Measurements from ENCODE around the gene TOP1. TPM values are rescaled to one million over a fixed set of nuclear protein-coding genes. Genes with fewer than 3 reads are reported as not detected.
A peak's percentile ranks its signal among the peaks of the same experiment; 100 is the strongest.

TOP1 gene
- total RNA-seq, 1 experiment from 2014 or later: 125 TPM

- no peaks in the 10 kb centered on the region for H3K36me3 ChIP-seq (ENCODE audit: insufficient read depth, low read length, poor library complexity, severe bottlenecking)
- H3K27ac ChIP-seq (ENCODE audit: low read depth, low read length, poor library complexity, severe bottlenecking): peak overlapping the region; percentile 88
- H3K4me1 ChIP-seq (ENCODE audit: insufficient read depth, low read length, poor library complexity, severe bottlenecking): peaks cover 50% of the 10 kb centered on the region
- ChIA-PET CTCF (interaction anchor here (1.1 kb wide), 1 partner anchor 15 kb away, joined by 4 read pairs; no protein-coding TSS in a partner anchor), POLR2A (ENCODE audit: low non-redundant PET) (no interaction called here)
- peaks cover 11% of the 10 kb centered on the region for H3K9me3 ChIP-seq (ENCODE audit: low read depth, low read length, poor library complexity, severe bottlenecking)
- H3K4me3 ChIP-seq (ENCODE audit: low read depth, low read length, poor library complexity, severe bottlenecking): no peak overlapping the region
- no peaks in the 10 kb centered on the region for H3K27me3 ChIP-seq (replicated peaks; ENCODE audit: insufficient read depth, low read depth, low read length, poor library complexity)
- no TSS peak for BruUV-seq (replicated peaks)
- DNase-seq (ENCODE audit: low spot score): peak; percentile 96
- intact Hi-C loops (cut with micrococcal nuclease; ENCODE audit: unreplicated experiment): no loop called here
- no peak for TF ChIP-seq CTCF (conservative IDR thresholded peaks at IDR 0.05; ENCODE audit: low read depth, low read length)
- no peak for TF ChIP-seq EZH2 (IDR thresholded peaks at IDR 0.05; ENCODE audit: borderline replicate concordance, low read depth, low read length, poor library complexity, severe bottlenecking)
These were observed 23.3 kb upstream of the TOP1 start for GRCh38 chr20:41005361-41005729.

DNA sequence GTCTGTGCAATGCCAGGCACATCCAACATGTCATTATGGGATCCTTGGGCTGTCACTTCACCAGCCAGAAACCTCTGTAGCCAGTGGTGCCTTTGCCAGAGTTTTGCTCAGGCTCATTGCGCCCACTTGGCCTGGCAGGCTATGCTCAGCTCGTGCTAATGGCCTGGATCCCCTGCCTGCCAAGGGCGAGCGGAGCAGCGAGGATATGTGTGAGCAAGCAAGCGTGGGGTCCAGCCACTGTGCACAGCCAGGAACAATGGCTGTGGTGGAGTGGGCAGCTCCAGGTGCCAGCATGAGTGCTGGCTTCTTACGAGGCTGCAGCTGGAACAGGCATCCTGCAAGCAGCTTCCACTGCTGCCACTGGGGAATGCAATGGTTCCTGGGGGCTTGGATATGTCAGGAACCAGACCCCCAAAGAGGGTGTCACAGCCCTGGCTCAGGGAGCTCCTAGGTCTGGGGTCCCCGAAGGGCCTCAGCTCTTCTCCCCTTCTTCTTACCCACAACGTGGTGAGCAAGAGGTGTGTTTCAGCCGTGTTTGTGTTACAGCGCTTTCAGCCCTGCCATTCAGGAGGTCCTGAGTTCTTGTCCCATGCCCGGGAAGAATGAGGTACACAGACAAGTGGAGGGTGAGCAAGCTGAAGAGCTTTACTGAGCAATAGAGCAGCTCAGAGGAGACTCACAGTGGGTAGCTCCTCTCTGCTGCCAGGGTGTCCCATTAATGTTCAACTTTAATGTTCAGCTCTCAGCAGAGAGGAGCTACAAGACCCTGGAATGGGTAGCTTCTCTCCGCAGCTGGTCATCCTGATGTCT is 22.3 kb upstream of the TOP1 start:
- Histone ChIP-seq H3K4me3 (ENCODE audit: low read depth, low read length, poor library complexity, severe bottlenecking) (no peak overlapping the region), H3K9me3 (ENCODE audit: low read depth, low read length, poor library complexity, severe bottlenecking) (peaks cover 11% of the 10 kb centered on the region), H3K27me3 (replicated peaks; ENCODE audit: insufficient read depth, low read depth, low read length, poor library complexity) (no peaks in the 10 kb centered on the region), H3K36me3 (ENCODE audit: insufficient read depth, low read length, poor library complexity, severe bottlenecking) (no peaks in the 10 kb centered on the region), H3K4me1 (ENCODE audit: insufficient read depth, low read length, poor library complexity, severe bottlenecking) (peaks cover 50% of the 10 kb centered on the region), H3K27ac (ENCODE audit: low read depth, low read length, poor library complexity, severe bottlenecking) (peak overlapping the region; percentile 88)
- DNase-seq (ENCODE audit: low spot score): no peak
- BruUV-seq (replicated peaks): no TSS peak
- POLR2A ChIA-PET (ENCODE audit: low non-redundant PET): no interaction called here
- TF ChIP-seq CTCF (conservative IDR thresholded peaks at IDR 0.05; ENCODE audit: low read depth, low read length): no peak
- TF ChIP-seq EZH2 (IDR thresholded peaks at IDR 0.05; ENCODE audit: borderline replicate concordance, low read depth, low read length, poor library complexity, severe bottlenecking): no peak
- intact Hi-C loops (cut with micrococcal nuclease; ENCODE audit: unreplicated experiment): no loop called here
- CTCF ChIA-PET: no interaction called here

DNA sequence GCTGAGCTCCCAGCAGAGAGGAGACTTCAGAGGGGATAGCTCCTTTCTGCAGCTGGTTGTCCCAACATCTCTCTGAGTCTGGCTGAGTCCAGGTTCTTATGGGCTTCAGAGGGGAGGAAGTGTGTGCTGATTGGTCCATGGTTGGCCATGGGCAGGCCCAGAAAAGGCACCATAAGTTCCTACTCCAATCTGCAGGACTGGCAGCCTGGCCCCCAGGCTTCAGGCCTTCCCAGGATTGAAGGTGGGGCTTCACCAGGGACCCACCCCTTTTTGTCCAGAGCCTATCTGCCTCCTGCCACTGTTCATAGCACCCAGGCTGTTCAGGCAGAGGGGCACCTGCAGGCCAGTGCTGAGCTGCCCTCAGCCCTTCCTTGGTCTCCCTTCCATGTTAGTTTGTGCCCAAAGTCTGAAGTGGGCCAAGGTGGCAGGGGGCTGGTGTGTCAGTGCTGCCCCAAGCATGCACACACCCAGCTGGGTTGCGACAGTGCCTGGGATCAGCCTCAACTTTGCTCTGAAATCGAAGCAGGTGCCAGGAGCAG is 21.6 kb upstream of the TOP1 start:
- H3K27ac ChIP-seq (ENCODE audit: low read depth, low read length, poor library complexity, severe bottlenecking): peak overlapping the region; percentile 35
- CTCF ChIA-PET: no interaction called here
- intact Hi-C loops (cut with micrococcal nuclease; ENCODE audit: unreplicated experiment): no loop called here
- POLR2A ChIA-PET (ENCODE audit: low non-redundant PET): no interaction called here
- H3K27me3 ChIP-seq (replicated peaks; ENCODE audit: insufficient read depth, low read depth, low read length, poor library complexity): no peaks in the 10 kb centered on the region
- no peaks in the 10 kb centered on the region for H3K36me3 ChIP-seq (ENCODE audit: insufficient read depth, low read length, poor library complexity, severe bottlenecking)
- no TSS peak for BruUV-seq (replicated peaks)
- TF ChIP-seq CTCF (conservative IDR thresholded peaks at IDR 0.05; ENCODE audit: low read depth, low read length): no peak
- no peak for TF ChIP-seq EZH2 (IDR thresholded peaks at IDR 0.05; ENCODE audit: borderline replicate concordance, low read depth, low read length, poor library complexity, severe bottlenecking)
- peaks cover 11% of the 10 kb centered on the region for H3K9me3 ChIP-seq (ENCODE audit: low read depth, low read length, poor library complexity, severe bottlenecking)
- peaks cover 50% of the 10 kb centered on the region for H3K4me1 ChIP-seq (ENCODE audit: insufficient read depth, low read length, poor library complexity, severe bottlenecking)
- no peak overlapping the region for H3K4me3 ChIP-seq (ENCODE audit: low read depth, low read length, poor library complexity, severe bottlenecking)
- no peak for DNase-seq (ENCODE audit: low spot score)
